HepG2 (cell line): ENCODE results near the gene PVALB.

Source experiments
- CEBPB ChIP-seq: IDR thresholded peaks from 2 replicates; pipeline ENCODE4 v1.6.1; 2011; ENCODE audit warnings: low read depth, low read length, improper control_type of control experiment, borderline replicate concordance
- CENPT ChIP-seq: sonication (generic); formaldehyde crosslinking; IDR thresholded peaks from 2 replicates; pipeline ENCODE4 v1.8.0; 2022; ENCODE audit warnings: low read depth, mild to moderate bottlenecking, moderate library complexity, missing genetic modification reagents
- KLF6 ChIP-seq: IDR thresholded peaks from 2 replicates; pipeline ENCODE4 v1.8.0; 2016; ENCODE audit warnings: missing biosample characterization, missing genetic modification reagents
- ZEB1 ChIP-seq: IDR thresholded peaks from 2 replicates; pipeline ENCODE4 v1.6.1; 2012; ENCODE audit warnings: mild to moderate bottlenecking, low read depth, inconsistent platforms; ENCODE audit not compliant: insufficient replicate concordance
- ZNF460 ChIP-seq: sonication (generic); formaldehyde crosslinking; IDR thresholded peaks from 2 replicates; pipeline ENCODE4 v1.5.1; 2020; ENCODE audit warnings: missing genetic modification reagents, mild to moderate bottlenecking, borderline replicate concordance

DNA sequence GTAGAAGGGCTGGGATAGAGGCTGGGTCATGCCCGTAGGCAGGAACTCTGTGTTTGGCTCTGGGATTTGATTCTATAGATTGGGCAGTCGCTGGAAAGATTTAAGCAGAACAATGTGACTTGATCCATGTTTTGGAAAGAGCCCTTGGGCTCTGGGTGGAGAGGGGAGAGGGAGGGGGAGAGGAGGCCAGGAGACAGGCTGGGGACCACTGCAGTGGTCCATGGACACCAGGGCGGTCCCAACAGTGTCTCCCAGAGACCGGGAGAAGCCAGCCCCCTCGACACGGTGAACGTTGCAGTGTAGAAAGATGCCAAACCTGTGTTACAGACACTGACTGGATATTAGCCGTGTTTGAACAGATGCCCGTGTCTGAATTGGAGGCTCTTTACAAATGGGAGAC lies 19.5 kb downstream of the PVALB start:
- TF ChIP-seq KLF6 (CRISPR knock-in tag) (no peak), ZEB1 (no peak), CENPT (CRISPR knock-in tag) (no peak), ZNF460 (CRISPR knock-in tag) (no peak), CEBPB (no peak)
